GM23338 (cell line): ENCODE results near the gene IQCK. TPM values are rescaled to one million over a fixed set of nuclear protein-coding genes. Genes with fewer than 3 reads are reported as not detected.

ENCODE experiments used
- ATAC-seq: fragments of 200-7000 bp; cut with Tn5 transposase; 3 replicates; pipeline ENCODE4 v1.9.1; 2020
- DNase-seq: peaks from one replicate; pipeline ENCODE4 v3.0.0-alpha.2; 2015; ENCODE audit warnings: low spot score
- H2AFZ ChIP-seq: fragments of 200-600 bp; sonication (generic); 2 replicates; pipeline ENCODE4 v1.8.0; 2016; ENCODE audit warnings: antibody characterized with exemption, mild to moderate bottlenecking, moderate library complexity
- H3F3A ChIP-seq: fragments of 200-600 bp; sonication (generic); replicated peaks from 2 replicates; pipeline ENCODE4 v1.8.0; 2017; ENCODE audit warnings: antibody characterized with exemption, mixed run types, low read depth
- H3K27ac ChIP-seq: fragments of 200-600 bp; sonication (generic); 2 replicates; pipeline ENCODE4 v1.6.1; 2016; ENCODE audit warnings: low read depth
- H3K27me3 ChIP-seq: fragments of 200-600 bp; sonication (generic); 2 replicates; pipeline ENCODE4 v1.8.0; 2016; ENCODE audit warnings: mild to moderate bottlenecking, mixed run types, moderate library complexity; ENCODE audit not compliant: insufficient read depth
- H3K36me3 ChIP-seq: fragments of 200-600 bp; sonication (generic); 2 replicates; pipeline ENCODE4 v1.8.0; 2016; ENCODE audit warnings: mild to moderate bottlenecking; ENCODE audit not compliant: insufficient read depth
- H3K4me1 ChIP-seq: fragments of 200-600 bp; sonication (generic); 2 replicates; pipeline ENCODE4 v1.8.0; 2016; ENCODE audit warnings: mild to moderate bottlenecking, moderate library complexity; ENCODE audit not compliant: insufficient read depth
- H3K4me2 ChIP-seq: fragments of 200-600 bp; sonication (generic); 2 replicates; pipeline ENCODE4 v1.7.1; 2017; ENCODE audit warnings: mixed run types
- H3K4me3 ChIP-seq: fragments of 200-600 bp; sonication (generic); 2 replicates; pipeline ENCODE4 v1.6.1; 2016; ENCODE audit warnings: mixed run types
- H3K79me2 ChIP-seq: fragments of 200-600 bp; sonication (generic); replicated peaks from 2 replicates; pipeline ENCODE4 v1.8.0; 2017; ENCODE audit warnings: mild to moderate bottlenecking; ENCODE audit not compliant: insufficient read depth
- H3K9me2 ChIP-seq: fragments of 200-600 bp; sonication (generic); 2 replicates; pipeline ENCODE4 v1.8.0; 2017; ENCODE audit not compliant: insufficient read depth
- H4K20me1 ChIP-seq: fragments of 200-600 bp; sonication (generic); replicated peaks from 2 replicates; pipeline ENCODE4 v1.8.0; 2017; ENCODE audit warnings: mild to moderate bottlenecking; ENCODE audit not compliant: insufficient read depth
- H3K27ac Mint-ChIP-seq: 2 replicates; pipeline ENCODE4 v1.8.0; 2020; ENCODE audit warnings: inconsistent platforms, mild to moderate bottlenecking, moderate library complexity, mixed read lengths
- H3K27me3 Mint-ChIP-seq: 3 replicates; pipeline ENCODE4 v1.8.0; 2022; ENCODE audit warnings: low read depth, mild to moderate bottlenecking, moderate library complexity, mixed read lengths, inconsistent platforms; ENCODE audit not compliant: insufficient read depth, poor library complexity
- H3K36me3 Mint-ChIP-seq: 3 replicates; pipeline ENCODE4 v1.8.0; 2021; ENCODE audit warnings: low read depth, mild to moderate bottlenecking, inconsistent platforms, moderate library complexity, mixed read lengths
- H3K4me1 Mint-ChIP-seq: 3 replicates; pipeline ENCODE4 v1.8.0; 2020; ENCODE audit warnings: mild to moderate bottlenecking, inconsistent platforms, mixed read lengths
- H3K4me3 Mint-ChIP-seq: 3 replicates; pipeline ENCODE4 v1.8.0; 2021; ENCODE audit warnings: moderate library complexity, mild to moderate bottlenecking, inconsistent platforms, mixed read lengths
- H3K9me3 Mint-ChIP-seq: 3 replicates; pipeline ENCODE4 v1.8.0; 2020; ENCODE audit warnings: moderate library complexity, mild to moderate bottlenecking, inconsistent platforms, mixed read lengths
- CREB1 ChIP-seq: fragments of 250-450 bp; sonication (Bioruptor Pico); IDR thresholded peaks from 2 replicates; pipeline ENCODE4 v1.5.0; 2020; ENCODE audit warnings: low read depth, mild to moderate bottlenecking, moderate library complexity
- ETS1 ChIP-seq: IDR thresholded peaks from 2 replicates; pipeline ENCODE4 v1.6.1; 2016; ENCODE audit warnings: antibody characterized with exemption
- EZH2 ChIP-seq: fragments of 200-600 bp; sonication (generic); IDR thresholded peaks from one replicate; pipeline ENCODE4 v1.8.0; 2017; ENCODE audit warnings: antibody characterized with exemption, mild to moderate bottlenecking, low read depth; ENCODE audit not compliant: unreplicated experiment
- EZH2phosphoT487 ChIP-seq: fragments of 200-600 bp; sonication (generic); IDR thresholded peaks from one replicate; pipeline ENCODE4 v1.8.1; 2018; ENCODE audit warnings: antibody characterized with exemption; ENCODE audit not compliant: unreplicated experiment
- NANOG ChIP-seq: IDR thresholded peaks from 2 replicates; pipeline ENCODE4 v1.6.1; 2016; ENCODE audit warnings: antibody characterized with exemption, borderline replicate concordance
- POLR2AphosphoS5 ChIP-seq: IDR thresholded peaks from 2 replicates; pipeline ENCODE4 v1.6.1; 2016; ENCODE audit warnings: antibody characterized with exemption, low read depth
- ZNF114 ChIP-seq: fragments of 250-450 bp; sonication (Bioruptor Pico); IDR thresholded peaks from 2 replicates; pipeline ENCODE4 v1.5.0; 2020; ENCODE audit warnings: mild to moderate bottlenecking, moderate library complexity
- ZNF331 ChIP-seq: fragments of 250-450 bp; sonication (Bioruptor Pico); IDR thresholded peaks from 2 replicates; pipeline ENCODE4 v1.5.0; 2020; ENCODE audit warnings: low read depth, mild to moderate bottlenecking, moderate library complexity
- polyA plus RNA-seq: library from polyadenylated mRNA; unstranded; fragments of >200 nt; fragmentation: Nextera tagmentation; extraction: Ambion mirVana; gene quantifications from 2 replicates; pipeline ENCODE4 v1.2.1, GENCODE V29; 2016
- total RNA-seq: library from RNA; depleted of rRNA; stranded (reverse); fragments of >200 nt; shearing (Covaris generic); gene quantifications from 2 replicates; pipeline ENCODE4 v1.2.3, GENCODE V29; 2014
- TF ChIP-seq, protein P1 (sequence below): fragments of 250-450 bp; sonication (Bioruptor Pico); IDR thresholded peaks from 2 replicates; pipeline ENCODE4 v1.5.0; 2020; ENCODE audit warnings: mild to moderate bottlenecking, moderate library complexity

IQCK gene
- total and polyA plus RNA-seq, 2 experiments from 2014 or later, result 7.6 to 10.0 TPM

- H3K79me2 ChIP-seq, result no peaks in the 10 kb centered on the region
- no peak overlapping the region; the same call in 1 of the 2 replicates for H3K27ac Mint-ChIP-seq
- no peaks in the 10 kb centered on the region for H3K27me3 Mint-ChIP-seq
- DNase-seq (no peak), ATAC-seq (no peak)
- peaks cover 6% of the 10 kb centered on the region for H3K4me1 Mint-ChIP-seq
- no peaks in the 10 kb centered on the region for H3K4me1 ChIP-seq
- no peak for TF ChIP-seq ZNF331 (CRISPR knock-in tag)
- no peak for TF ChIP-seq ETS1
- no peak for TF ChIP-seq EZH2phosphoT487
- TF ChIP-seq NANOG, result no peak
- TF ChIP-seq POLR2AphosphoS5, result no peak
- no peak for TF ChIP-seq CREB1
- no peak for TF ChIP-seq ZNF114 (CRISPR knock-in tag)
- TF ChIP-seq EZH2, result no peak
- TF ChIP-seq, protein P1, sequence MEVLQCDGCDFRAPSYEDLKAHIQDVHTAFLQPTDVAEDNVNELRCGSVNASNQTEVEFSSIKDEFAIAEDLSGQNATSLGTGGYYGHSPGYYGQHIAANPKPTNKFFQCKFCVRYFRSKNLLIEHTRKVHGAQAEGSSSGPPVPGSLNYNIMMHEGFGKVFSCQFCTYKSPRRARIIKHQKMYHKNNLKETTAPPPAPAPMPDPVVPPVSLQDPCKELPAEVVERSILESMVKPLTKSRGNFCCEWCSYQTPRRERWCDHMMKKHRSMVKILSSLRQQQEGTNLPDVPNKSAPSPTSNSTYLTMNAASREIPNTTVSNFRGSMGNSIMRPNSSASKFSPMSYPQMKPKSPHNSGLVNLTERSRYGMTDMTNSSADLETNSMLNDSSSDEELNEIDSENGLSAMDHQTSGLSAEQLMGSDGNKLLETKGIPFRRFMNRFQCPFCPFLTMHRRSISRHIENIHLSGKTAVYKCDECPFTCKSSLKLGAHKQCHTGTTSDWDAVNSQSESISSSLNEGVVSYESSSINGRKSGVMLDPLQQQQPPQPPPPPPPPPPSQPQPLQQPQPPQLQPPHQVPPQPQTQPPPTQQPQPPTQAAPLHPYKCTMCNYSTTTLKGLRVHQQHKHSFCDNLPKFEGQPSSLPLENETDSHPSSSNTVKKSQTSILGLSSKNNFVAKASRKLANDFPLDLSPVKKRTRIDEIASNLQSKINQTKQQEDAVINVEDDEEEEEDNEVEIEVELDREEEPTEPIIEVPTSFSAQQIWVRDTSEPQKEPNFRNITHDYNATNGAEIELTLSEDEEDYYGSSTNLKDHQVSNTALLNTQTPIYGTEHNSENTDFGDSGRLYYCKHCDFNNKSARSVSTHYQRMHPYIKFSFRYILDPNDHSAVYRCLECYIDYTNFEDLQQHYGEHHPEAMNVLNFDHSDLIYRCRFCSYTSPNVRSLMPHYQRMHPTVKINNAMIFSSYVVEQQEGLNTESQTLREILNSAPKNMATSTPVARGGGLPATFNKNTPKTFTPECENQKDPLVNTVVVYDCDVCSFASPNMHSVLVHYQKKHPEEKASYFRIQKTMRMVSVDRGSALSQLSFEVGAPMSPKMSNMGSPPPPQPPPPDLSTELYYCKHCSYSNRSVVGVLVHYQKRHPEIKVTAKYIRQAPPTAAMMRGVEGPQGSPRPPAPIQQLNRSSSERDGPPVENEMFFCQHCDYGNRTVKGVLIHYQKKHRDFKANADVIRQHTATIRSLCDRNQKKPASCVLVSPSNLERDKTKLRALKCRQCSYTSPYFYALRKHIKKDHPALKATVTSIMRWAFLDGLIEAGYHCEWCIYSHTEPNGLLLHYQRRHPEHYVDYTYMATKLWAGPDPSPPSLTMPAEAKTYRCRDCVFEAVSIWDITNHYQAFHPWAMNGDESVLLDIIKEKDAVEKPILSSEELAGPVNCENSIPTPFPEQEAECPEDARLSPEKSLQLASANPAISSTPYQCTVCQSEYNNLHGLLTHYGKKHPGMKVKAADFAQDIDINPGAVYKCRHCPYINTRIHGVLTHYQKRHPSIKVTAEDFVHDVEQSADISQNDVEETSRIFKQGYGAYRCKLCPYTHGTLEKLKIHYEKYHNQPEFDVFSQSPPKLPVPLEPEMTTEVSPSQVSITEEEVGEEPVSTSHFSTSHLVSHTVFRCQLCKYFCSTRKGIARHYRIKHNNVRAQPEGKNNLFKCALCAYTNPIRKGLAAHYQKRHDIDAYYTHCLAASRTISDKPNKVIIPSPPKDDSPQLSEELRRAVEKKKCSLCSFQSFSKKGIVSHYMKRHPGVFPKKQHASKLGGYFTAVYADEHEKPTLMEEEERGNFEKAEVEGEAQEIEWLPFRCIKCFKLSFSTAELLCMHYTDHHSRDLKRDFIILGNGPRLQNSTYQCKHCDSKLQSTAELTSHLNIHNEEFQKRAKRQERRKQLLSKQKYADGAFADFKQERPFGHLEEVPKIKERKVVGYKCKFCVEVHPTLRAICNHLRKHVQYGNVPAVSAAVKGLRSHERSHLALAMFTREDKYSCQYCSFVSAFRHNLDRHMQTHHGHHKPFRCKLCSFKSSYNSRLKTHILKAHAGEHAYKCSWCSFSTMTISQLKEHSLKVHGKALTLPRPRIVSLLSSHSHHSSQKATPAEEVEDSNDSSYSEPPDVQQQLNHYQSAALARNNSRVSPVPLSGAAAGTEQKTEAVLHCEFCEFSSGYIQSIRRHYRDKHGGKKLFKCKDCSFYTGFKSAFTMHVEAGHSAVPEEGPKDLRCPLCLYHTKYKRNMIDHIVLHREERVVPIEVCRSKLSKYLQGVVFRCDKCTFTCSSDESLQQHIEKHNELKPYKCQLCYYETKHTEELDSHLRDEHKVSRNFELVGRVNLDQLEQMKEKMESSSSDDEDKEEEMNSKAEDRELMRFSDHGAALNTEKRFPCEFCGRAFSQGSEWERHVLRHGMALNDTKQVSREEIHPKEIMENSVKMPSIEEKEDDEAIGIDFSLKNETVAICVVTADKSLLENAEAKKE (CRISPR knock-in tag), result no peak
- H3K4me2 ChIP-seq, result no peak overlapping the region
- no peak overlapping the region for H3K4me3 ChIP-seq
- no peak overlapping the region for H2AFZ ChIP-seq
- no peak overlapping the region for H3K4me3 Mint-ChIP-seq
- H3K36me3 Mint-ChIP-seq, result no peaks in the 10 kb centered on the region
- no peaks in the 10 kb centered on the region for H3K9me3 Mint-ChIP-seq
- H3K9me2 ChIP-seq, result no peaks in the 10 kb centered on the region
- 0 out of 2 replicates have a peak, but pooled peaks cover 3% of the 10 kb centered on the region for H3F3A ChIP-seq
- no peaks in the 10 kb centered on the region for H4K20me1 ChIP-seq
- no peaks in the 10 kb centered on the region for H3K36me3 ChIP-seq
- no peak overlapping the region for H3K27ac ChIP-seq
- H3K27me3 ChIP-seq, result no peaks in the 10 kb centered on the region
Observed at GRCh38 chr16:19780321-19780720, 62.2 kb downstream of the IQCK start.
